ENCODE data around the gene RNF169. TPM values are rescaled to one million over a fixed set of nuclear protein-coding genes. Genes with fewer than 3 reads are reported as not detected.
"Not testable (repeated sequence)": the region's sequence is repeated elsewhere in the genome, so short reads cannot be mapped to it uniquely, and the experiment has no call there.

Gene RNF169
- total RNA-seq, 4 donors from 2014 or later = 24.1 to 30.2 (median 27.5) TPM

- peaks cover 7% of the 10 kb centered on the region in 2 donors for H3K4me1 ChIP-seq
- DNase-seq = no peak
- intact Hi-C loops (cut with DNase I) = no loop called here
- TF ChIP-seq, protein P1, sequence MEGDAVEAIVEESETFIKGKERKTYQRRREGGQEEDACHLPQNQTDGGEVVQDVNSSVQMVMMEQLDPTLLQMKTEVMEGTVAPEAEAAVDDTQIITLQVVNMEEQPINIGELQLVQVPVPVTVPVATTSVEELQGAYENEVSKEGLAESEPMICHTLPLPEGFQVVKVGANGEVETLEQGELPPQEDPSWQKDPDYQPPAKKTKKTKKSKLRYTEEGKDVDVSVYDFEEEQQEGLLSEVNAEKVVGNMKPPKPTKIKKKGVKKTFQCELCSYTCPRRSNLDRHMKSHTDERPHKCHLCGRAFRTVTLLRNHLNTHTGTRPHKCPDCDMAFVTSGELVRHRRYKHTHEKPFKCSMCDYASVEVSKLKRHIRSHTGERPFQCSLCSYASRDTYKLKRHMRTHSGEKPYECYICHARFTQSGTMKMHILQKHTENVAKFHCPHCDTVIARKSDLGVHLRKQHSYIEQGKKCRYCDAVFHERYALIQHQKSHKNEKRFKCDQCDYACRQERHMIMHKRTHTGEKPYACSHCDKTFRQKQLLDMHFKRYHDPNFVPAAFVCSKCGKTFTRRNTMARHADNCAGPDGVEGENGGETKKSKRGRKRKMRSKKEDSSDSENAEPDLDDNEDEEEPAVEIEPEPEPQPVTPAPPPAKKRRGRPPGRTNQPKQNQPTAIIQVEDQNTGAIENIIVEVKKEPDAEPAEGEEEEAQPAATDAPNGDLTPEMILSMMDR (IDR thresholded peaks at IDR 0.05) = no peak
- TF ChIP-seq POLR2A (IDR thresholded peaks at IDR 0.05) = no peak
- H3K4me3 ChIP-seq (replicated peaks in 1 of 3) = no peak overlapping the region
- no peak overlapping the region for H3K27ac ChIP-seq
- 64% methylated on average over 4 of the region's 4 CpGs for WGBS, 2 donors
- H3K27me3 ChIP-seq = no peaks in the 10 kb centered on the region
- H3K9me3 ChIP-seq = no peaks in the 10 kb centered on the region
- no peaks in the 10 kb centered on the region for H3K36me3 ChIP-seq
Measured at GRCh38 chr11:74744277-74744676, 4.4 kb upstream of the RNF169 start.

GRCh38 chr11:74746868-74747267, 1.8 kb upstream of the RNF169 start:
- intact Hi-C loops (cut with DNase I) = no loop called here
- WGBS, 2 donors = 94 to 100% methylated on average over 3 of the region's 3 CpGs
- no peak for TF ChIP-seq POLR2A (IDR thresholded peaks at IDR 0.05)
- TF ChIP-seq, protein P1 (IDR thresholded peaks at IDR 0.05) = no peak
- Histone ChIP-seq H3K27ac (no peak overlapping the region), H3K36me3 (no peaks in the 10 kb centered on the region), H3K9me3 (no peaks in the 10 kb centered on the region), H3K27me3 (no peaks in the 10 kb centered on the region), H3K4me3 (replicated peaks in 1 of 3) (no peak overlapping the region), H3K4me1 (peaks cover 17 to 23% of the 10 kb centered on the region in 2 donors)
- no peak for DNase-seq

DNA sequence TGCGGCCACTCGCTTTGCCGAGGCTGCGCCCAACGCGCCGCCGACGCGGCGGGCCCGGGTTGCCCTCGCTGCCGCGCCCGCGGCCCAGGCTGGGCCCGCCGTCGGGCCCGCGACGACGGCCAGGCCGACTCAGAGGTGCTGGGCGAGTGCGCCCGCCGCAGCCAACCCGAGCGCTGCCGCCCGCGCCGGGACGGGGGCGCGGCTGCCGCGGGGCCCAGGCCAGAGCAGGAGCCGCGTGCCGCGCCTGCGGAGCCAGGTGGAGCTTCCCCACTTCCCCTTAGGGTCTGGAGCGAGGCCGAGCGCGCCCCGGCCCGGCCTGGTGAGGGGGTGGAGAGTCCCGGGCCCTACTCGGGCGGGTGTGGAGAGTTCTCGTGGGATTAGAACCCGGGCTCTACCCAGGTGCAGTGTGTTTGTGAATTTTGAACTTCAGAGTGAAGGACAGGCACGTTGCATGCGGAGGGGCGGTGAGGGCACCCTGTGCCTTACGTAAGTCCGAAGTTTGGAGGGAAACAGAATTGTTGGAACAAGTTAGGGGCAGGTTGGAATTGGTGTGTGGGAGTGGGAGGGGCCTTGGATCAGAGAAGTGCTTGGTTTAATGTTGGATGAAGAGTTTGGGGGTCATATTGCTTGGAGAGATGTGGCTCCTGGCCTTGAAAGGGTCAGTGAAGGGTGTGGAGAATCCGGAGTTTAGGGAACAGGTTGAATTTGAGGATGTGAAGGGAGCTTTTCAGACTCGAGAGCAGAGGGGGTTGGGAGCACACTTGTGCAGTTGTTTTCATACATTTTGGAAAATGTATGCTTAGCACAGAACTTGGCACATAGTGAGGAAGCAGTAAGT, 697 bp downstream of the RNF169 start:
- H3K27ac ChIP-seq = peak overlapping the region; percentile 84 to 96 (median 95)
- intact Hi-C loops (cut with DNase I) = no loop called here
- WGBS, 2 donors = 1% methylated on average over 17 to 20 of the region's 63 CpGs
- no peaks in the 10 kb centered on the region for H3K27me3 ChIP-seq
- H3K4me3 ChIP-seq (replicated peaks in 1 of 3) = peak overlapping the region; percentile 47 to 93 (median 69)
- peak; percentile 52 to 53 for DNase-seq
- peaks cover 18 to 23% of the 10 kb centered on the region in 2 donors for H3K4me1 ChIP-seq
- H3K9me3 ChIP-seq = no peaks in the 10 kb centered on the region
- TF ChIP-seq, protein P1 (IDR thresholded peaks at IDR 0.05) = no peak
- TF ChIP-seq POLR2A (IDR thresholded peaks at IDR 0.05) = no peak
- no peaks in the 10 kb centered on the region for H3K36me3 ChIP-seq

DNA sequence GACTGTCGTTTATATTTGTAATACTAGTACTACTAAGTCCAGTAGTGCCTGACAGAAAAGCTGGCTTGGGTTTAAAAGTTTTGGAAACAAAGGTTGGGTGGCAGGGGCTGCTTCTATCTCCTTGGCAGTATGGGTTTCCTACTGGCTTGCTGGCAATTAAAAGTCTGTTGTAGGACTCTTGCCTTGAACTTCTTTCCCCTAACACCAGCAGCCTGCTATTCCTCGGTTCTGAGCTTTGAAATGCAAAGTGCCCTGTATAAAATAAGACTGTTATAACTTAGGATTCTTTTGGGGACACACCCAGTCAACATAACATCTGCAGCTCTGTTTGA, 1.3 kb downstream of the RNF169 start:
- DNase-seq = no peak
- no peaks in the 10 kb centered on the region for H3K27me3 ChIP-seq
- 2 to 7% methylated on average over 2 of the region's 2 CpGs for WGBS, 2 donors
- intact Hi-C loops (cut with DNase I) = no loop called here
- H3K4me3 ChIP-seq (replicated peaks in 1 of 3) = peak overlapping the region in 1 of 3 donors; percentile 93
- H3K9me3 ChIP-seq = no peaks in the 10 kb centered on the region
- no peaks in the 10 kb centered on the region for H3K36me3 ChIP-seq
- H3K27ac ChIP-seq = peak overlapping the region in 2 of 3 donors; percentile 95 to 96
- TF ChIP-seq POLR2A (IDR thresholded peaks at IDR 0.05) = no peak
- TF ChIP-seq, protein P1 (IDR thresholded peaks at IDR 0.05) = no peak
- peaks cover 24 to 29% of the 10 kb centered on the region in 2 donors for H3K4me1 ChIP-seq

- H3K36me3 ChIP-seq; H3K4me3 ChIP-seq (replicated peaks in 1 of 3); DNase-seq; H3K9me3 ChIP-seq; intact Hi-C loops (cut with DNase I); H3K27me3 ChIP-seq: not testable (repeated sequence)
- 96 to 99% methylated on average over 14 of the region's 14 CpGs for WGBS, 2 donors
- Histone ChIP-seq H3K27ac (peak overlapping the region in 2 of 3 donors; percentile 95 to 96), H3K4me1 (peaks cover 25 to 32% of the 10 kb centered on the region in 2 donors)
Measured at GRCh38 chr11:74750598-74750997, 1.9 kb downstream of the RNF169 start.

Measured in thyroid gland (tissue), 4 donors.